ENCODE data around the gene PYGB.
A peak's percentile ranks its signal among the peaks of the same experiment; 100 is the strongest.

The PYGB gene

DNA sequence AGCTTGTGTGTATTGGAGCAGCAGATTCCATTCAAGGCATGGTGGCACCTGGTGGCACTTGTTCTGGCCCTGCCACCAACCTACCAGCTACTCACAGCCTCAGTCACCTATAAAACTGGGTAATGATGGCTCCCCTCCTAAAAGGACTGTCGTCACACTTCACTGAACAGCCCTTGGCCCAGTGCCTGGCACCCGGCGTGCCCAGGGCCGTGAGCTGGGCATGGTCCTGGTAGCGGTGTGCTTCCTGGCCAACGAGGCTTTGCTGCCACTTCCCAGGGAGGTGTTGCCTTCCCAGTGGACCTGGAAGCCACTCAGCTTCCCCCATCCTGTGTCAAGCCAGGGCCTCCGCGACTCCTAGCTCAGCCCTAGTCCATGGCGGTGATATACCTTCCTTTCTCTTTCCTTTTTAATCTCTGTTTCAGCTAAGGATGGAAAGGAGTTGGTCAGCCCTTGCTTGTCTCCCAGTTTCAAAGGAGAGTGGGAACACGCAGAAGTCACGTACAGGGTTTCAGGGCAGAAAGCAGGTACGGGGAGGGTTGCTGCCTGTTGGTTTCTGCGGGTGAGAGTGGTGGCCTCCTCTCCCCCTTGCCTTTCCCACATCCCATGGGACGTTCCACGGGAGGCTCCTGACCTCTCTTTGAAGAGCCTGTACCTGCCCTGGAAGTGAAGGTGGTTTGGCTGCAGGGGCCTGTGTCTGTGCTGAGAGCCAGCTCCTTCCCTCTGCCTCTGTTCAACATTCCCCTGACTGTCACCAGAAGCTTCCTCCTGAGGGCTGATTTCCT is 26.9 kb upstream of the PYGB start:
- TF ChIP-seq, protein P1, sequence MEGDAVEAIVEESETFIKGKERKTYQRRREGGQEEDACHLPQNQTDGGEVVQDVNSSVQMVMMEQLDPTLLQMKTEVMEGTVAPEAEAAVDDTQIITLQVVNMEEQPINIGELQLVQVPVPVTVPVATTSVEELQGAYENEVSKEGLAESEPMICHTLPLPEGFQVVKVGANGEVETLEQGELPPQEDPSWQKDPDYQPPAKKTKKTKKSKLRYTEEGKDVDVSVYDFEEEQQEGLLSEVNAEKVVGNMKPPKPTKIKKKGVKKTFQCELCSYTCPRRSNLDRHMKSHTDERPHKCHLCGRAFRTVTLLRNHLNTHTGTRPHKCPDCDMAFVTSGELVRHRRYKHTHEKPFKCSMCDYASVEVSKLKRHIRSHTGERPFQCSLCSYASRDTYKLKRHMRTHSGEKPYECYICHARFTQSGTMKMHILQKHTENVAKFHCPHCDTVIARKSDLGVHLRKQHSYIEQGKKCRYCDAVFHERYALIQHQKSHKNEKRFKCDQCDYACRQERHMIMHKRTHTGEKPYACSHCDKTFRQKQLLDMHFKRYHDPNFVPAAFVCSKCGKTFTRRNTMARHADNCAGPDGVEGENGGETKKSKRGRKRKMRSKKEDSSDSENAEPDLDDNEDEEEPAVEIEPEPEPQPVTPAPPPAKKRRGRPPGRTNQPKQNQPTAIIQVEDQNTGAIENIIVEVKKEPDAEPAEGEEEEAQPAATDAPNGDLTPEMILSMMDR (conservative IDR thresholded peaks at IDR 0.05; ENCODE audit: low read depth, low read length): no peak
- DNase-seq (ENCODE audit: low read depth): no peak
- H3K4me3 ChIP-seq (ENCODE audit: low read depth, low read length): no peak overlapping the region

DNA sequence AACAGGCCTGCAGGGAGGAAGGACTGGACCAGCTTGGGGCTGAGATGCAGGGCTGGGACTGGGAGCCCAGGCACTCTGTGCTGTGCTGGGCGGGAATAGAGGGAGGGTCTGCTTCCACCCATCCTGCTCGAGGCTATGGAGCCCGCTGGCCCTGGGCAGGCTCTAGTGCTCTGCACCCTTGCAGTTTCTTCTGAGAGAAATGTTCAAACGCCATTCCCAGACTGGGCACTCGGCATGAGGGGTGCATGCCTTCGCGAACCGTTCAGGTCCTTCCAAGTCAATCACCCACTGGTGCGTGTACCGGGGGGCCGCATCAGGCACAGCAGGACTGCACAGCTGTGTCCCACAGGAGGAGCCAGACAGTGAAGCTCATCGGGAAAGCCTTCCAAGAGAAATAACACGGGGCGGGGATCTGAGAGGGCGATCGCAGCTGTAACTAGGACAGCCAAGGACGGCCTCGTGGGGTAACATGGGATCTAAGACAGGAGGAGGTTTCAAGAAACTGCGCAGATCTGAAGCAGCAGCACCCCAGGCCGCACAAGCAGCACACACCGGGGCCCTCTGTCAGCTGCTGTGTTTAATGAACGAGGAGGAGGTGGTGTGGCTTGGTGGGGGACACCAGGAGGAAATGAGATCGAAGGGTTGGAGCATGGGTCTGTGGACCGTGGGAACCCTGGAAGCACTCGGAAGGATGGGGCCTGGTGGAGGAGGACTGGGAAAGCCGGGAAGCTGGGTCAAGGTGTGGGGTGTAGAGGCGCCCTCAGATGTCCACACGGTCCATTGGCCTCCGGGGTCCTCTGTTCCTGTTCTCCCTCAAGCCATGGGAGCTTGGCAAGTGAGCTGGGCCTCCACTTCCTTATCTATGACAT is 26.1 kb upstream of the PYGB start:
- no peak overlapping the region for H3K4me3 ChIP-seq (ENCODE audit: low read depth, low read length)
- no peak for DNase-seq (ENCODE audit: low read depth)
- TF ChIP-seq, protein P1 (conservative IDR thresholded peaks at IDR 0.05; ENCODE audit: low read depth, low read length): no peak

DNA sequence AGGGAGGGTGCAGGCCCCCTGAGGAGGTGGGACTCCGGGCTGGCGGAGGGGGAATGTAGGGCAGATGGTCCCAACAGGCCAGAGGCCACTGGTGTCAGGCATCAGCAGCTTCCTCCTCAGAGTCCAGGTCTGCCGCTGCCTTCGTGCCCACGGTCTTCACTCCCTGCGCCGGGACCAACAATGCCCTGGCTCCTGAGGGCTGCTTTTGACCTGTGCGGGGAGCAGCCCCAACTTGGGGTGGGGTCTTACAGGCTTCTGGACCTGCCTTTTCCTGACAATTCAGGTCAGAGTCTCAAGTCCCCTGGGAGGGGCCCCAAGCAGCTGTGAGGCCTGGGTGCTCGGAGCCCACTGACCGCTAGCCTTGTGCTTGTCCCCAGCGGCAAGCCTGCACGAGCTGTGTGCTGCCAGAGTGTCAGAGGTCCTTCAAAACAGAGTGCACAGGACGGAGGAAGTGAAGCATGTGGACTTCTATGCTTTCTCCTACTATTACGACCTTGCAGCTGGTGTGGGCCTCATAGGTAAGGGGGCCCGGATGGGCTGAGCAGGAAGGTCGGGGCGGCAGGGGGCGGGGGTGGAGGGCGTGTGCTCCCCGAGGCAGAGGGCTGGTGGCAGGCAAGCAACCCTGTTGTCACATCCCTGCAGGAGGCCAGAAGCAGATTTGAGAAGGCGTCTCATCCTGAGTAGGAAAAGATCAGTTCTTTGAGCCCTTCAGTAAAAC is 25.3 kb upstream of the PYGB start:
- TF ChIP-seq, protein P1 (conservative IDR thresholded peaks at IDR 0.05; ENCODE audit: low read depth, low read length): no peak
- no peak overlapping the region for H3K4me3 ChIP-seq (ENCODE audit: low read depth, low read length)
- DNase-seq (ENCODE audit: low read depth): peak; percentile 34

DNA sequence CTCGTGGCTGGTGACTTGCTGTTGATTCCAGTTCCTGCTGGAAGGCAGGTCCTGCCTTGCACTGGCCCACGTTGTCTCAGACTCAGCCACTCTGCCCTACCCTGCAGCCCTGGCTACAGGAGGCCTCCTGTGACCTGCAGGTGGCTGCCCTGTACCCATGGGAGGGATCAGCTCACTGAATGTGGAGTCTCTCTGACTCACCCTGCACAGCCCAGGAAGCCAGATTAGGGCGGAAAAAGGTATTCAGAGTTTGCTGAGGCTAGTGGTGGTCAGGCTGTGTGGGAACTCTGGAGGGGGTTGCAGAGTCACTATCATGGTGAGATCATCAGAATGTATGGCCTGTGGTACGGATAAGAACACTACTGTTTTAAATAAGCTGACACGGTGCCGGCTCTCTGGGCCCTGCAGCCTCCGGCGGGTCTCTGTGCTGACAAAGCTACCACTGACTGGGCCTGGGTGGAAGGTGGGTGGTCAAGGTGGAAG is 24.7 kb upstream of the PYGB start:
- peak; percentile 96 for DNase-seq (ENCODE audit: low read depth)
- TF ChIP-seq, protein P1 (conservative IDR thresholded peaks at IDR 0.05; ENCODE audit: low read depth, low read length): peak; percentile 17
- H3K4me3 ChIP-seq (ENCODE audit: low read depth, low read length): no peak overlapping the region

DNA sequence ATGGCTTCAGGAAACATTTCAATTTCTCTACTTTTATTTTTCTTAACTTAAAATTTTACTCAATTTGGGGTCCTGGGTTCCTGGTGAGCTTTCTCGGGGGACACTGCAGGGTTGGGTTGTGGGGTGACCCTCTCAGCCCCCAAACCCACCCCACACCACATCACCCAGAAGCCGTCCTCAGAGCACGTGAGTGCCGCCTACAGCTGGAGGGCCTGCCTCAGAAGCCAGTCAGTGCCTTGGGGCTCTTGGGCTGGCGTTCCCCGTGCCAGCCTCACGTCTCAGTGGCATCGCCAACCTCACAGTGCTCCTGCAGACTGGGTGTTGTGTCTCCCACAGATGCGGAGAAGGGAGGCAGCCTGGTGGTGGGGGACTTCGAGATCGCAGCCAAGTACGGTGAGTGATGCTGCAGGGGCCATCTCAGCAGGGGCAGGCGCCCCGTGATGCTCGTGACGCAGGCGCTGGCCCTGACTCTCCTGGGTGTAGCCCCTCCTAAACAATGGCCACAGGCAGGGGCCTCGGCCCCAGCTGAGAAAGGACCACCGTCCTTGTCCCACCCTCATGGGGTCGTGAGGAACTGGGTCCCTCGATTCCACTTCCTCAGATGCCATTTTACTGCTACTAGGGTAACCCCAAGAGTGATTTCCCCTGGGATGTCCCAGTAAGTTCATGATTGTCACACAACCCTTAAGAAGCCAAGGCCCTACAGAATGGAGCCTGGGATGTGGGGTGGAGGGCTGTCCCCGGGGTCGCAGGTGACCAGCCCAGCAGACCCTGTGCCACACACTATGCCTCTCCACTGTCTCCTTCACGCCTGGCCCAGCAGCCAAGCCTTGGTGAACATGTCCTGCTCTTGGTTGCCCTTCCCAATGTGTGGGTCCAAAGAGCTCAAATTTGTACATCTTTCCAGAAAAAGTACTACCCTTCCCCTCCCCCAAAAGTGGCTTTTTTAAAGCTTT is 23.8 kb upstream of the PYGB start:
- DNase-seq (ENCODE audit: low read depth): no peak
- TF ChIP-seq, protein P1 (conservative IDR thresholded peaks at IDR 0.05; ENCODE audit: low read depth, low read length): no peak
- H3K4me3 ChIP-seq (ENCODE audit: low read depth, low read length): no peak overlapping the region

DNA sequence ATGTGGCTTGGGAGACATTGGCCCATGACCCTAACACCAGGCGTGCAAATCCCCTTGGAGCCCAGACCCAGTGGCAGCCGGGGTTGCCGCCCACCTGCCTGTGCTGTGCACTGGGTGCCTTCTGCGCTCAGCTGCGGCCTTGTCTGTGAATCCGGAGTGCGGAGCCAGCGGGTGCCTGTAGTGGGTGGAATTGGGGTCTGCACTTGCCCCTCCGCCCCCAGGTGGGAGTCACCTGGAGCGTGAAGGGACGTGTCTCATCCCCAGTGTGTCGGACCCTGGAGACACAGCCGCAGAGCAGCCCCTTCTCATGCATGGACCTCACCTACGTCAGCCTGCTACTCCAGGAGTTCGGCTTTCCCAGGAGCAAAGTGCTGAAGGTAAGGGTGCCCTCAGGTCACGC is 22.9 kb upstream of the PYGB start:
- DNase-seq (ENCODE audit: low read depth): no peak
- TF ChIP-seq, protein P1 (conservative IDR thresholded peaks at IDR 0.05; ENCODE audit: low read depth, low read length): no peak
- no peak overlapping the region for H3K4me3 ChIP-seq (ENCODE audit: low read depth, low read length)
